Measurements from ENCODE around the gene PLEKHA5.

DNA sequence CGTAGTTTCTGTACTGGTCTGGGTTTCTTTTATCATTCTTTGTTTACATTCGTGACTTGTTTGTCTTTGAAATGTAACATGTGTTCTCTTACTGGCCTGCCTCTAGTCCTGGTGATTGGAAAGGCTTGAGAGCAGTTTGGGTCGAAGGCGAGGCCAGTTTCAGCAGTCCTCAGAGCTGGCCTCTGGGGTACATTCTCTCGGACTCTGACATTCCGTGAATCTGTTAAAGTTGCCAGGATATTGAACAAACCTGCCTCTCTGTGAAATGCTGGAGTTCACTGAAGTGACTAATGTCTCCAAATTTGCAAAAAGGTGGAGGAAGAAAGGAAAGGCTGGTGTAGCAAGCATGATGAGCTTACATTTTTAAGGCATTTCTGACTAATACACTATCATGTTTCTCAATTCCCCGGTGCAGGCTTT, 1.5 kb downstream of the PLEKHA5 start:
- TF ChIP-seq, protein P1, sequence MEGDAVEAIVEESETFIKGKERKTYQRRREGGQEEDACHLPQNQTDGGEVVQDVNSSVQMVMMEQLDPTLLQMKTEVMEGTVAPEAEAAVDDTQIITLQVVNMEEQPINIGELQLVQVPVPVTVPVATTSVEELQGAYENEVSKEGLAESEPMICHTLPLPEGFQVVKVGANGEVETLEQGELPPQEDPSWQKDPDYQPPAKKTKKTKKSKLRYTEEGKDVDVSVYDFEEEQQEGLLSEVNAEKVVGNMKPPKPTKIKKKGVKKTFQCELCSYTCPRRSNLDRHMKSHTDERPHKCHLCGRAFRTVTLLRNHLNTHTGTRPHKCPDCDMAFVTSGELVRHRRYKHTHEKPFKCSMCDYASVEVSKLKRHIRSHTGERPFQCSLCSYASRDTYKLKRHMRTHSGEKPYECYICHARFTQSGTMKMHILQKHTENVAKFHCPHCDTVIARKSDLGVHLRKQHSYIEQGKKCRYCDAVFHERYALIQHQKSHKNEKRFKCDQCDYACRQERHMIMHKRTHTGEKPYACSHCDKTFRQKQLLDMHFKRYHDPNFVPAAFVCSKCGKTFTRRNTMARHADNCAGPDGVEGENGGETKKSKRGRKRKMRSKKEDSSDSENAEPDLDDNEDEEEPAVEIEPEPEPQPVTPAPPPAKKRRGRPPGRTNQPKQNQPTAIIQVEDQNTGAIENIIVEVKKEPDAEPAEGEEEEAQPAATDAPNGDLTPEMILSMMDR (conservative IDR thresholded peaks at IDR 0.05; ENCODE audit: low read depth, low read length): no peak
- no peak for TF ChIP-seq EZH2 (IDR thresholded peaks at IDR 0.05; ENCODE audit: borderline replicate concordance, low read depth, low read length, poor library complexity, severe bottlenecking)

All from A673 (cell line).